HG03135 (cell line): ENCODE data around the gene COL5A3.
"Not testable (repeated sequence)": the region's sequence is repeated elsewhere in the genome, so short reads cannot be mapped to it uniquely, and the experiment has no call there.

Source experiments
- ATAC-seq: cut with Tn5 transposase; IDR thresholded peaks from one replicate; pipeline ENCODE4 v1.9.1; 2021; ENCODE audit warnings: mild to moderate bottlenecking, moderate library complexity; ENCODE audit not compliant: unreplicated experiment

The COL5A3 gene

DNA sequence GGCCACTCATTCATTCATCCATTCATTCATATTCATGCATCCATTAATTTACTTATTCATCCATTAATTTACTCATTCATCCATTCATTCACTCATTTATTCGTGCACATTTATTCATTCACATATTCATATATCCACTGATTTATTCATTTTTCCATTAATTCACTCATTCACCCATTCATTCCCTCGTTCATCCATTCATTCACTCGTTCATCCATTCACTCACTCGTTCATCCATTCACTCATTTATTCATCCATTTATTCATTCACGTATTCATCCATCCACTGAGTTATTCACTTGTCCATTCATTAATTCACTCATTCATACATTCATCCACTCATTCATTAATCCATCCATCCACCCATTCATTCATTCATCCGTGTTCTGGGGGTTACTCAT, 38.2 kb downstream of the COL5A3 start:
- ATAC-seq, result no peak

DNA sequence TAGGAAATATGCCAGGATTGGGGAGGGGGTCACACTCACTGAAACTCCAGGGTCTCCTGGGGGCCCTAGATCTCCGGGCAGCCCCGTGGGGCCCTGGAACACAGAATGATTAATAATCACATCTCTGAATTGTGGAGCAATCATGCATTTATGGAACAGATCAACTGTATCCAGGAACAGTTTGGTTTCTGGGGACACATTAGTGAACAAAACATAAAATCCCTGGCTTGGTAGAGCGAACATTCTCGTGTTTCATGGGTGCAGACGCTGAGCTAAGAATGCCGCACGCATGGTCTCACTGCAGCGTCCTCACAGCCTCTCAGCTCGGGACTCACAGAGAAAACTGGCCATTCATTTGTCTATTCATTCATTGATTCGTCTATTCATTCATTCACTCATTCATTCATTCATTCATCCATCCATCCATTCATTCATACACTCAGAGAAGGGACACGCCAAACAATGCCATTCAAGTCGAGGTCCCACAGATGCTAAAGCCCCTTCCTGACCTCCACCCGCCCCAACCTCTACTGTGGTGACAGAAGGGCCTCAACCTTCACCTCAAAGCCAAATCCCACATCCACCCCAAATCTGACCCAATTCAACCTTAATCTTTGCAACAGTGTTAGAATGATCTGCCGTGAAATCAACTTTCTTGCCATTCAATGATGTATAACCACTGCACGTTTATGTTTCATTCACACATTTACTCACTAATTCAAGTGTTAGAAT, 39.0 kb downstream of the COL5A3 start:
- no peak for ATAC-seq

DNA sequence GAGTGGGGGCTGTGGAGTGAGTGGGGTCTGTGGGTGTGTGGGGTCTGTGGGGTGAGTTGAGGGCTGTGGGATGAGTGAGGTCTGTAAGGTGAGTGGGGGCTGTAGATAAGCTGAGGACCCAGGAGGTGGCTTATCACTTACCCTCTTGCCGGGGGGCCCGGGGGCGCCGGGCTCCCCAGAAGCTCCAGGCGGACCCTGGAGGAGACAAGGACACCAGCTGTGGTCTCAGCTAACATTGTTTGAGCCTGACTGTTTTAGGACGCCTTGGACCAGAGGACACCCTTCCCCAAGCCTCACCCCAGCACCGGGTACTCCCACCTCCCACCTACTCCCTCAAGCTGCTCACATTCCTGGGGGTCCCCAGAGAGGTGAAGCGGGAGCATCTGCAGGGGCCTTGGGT, 39.8 kb downstream of the COL5A3 start:
- no peak for ATAC-seq

DNA sequence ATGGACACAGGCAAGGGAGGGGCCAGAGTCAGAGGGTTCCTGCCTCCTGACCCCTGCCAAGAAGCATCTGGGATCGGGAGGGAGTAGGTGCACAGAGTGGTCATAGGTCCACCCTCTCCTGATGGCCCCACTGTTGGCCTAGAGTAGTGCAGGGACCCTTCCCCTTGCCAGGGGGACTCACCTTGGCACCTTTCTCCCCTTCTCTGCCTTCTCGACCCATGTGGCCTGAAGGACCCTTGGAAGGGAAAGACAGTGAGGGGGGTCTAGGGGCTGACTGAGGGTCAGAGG, 40.7 kb downstream of the COL5A3 start:
- ATAC-seq, result no peak

DNA sequence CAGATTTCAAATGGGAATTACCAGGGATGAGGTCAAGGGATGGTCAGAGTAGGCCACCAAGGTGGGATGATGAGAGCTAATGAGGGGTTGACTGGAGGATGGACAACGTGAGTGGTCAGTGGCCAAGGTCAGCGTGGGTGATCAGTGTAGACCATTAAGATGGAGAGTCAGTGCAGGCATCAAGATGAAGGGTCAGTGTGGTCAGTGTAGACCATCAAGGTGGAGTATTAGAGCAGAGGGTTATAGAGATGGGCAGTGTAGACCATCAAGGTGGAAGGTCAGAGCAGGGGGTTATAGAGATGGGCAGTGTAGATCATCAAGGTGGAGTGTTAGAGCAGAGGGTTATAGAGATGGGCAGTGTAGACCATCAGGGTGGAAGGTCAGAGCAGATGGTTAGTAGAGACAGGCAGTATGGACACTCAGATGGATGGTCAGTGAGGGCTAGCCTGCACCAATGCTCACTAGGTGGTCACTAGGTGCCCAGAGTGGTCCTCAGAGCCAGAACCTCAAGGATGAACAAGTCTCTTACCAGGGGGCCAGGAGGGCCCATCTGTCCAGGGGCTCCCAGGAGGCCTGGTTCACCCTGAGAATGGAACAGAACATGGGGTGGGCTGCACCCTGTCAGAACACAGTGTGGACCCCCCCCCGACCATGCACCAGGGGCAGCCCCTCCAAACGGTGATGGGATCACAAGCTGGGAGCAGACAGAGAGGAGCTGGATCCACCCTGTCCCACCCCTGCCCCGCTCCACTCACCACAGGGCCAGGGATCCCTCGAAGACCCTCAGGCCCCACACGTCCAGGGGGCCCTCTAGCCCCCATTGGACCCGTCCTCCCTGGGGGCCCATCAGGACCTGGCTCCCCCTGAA, 41.2 kb downstream of the COL5A3 start:
- ATAC-seq, result no peak

DNA sequence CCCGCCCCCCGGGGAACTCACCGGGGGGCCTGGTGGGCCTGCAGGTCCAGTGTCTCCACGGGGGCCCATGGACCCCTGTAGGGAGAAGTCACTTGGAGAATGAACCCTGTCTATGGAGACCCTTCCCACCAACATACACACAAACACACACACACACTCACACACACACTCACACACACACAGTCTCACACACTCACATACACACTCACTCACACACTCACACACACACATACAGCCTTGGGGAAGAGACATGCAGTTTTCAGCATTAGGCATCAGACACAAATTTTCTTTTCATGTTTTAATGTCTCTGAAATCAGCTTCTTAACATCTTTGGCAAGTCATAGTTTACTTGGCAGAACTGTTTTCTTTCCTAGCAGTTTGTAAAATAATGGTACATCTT, 43.0 kb downstream of the COL5A3 start:
- no peak for ATAC-seq

DNA sequence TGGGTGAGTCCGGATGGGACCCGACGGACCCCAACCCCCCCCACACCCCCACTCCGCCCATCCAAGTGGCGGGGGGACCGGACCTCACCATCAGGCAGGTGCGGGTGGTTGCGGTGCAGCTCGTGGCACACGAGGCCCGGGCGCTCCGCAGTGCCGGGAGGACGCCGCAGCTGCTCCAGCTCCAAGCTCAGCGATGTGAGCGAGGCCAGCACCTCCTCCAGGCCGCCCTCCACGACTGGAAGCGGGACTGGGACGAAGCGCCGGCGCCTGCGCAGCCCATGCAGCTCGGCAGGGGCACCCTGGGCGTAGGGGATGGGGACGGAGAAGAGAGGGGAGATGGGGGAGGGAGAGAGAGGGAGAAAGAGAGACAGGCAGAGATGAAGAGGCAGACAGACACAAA, 43.9 kb downstream of the COL5A3 start:
- ATAC-seq, result no peak

DNA sequence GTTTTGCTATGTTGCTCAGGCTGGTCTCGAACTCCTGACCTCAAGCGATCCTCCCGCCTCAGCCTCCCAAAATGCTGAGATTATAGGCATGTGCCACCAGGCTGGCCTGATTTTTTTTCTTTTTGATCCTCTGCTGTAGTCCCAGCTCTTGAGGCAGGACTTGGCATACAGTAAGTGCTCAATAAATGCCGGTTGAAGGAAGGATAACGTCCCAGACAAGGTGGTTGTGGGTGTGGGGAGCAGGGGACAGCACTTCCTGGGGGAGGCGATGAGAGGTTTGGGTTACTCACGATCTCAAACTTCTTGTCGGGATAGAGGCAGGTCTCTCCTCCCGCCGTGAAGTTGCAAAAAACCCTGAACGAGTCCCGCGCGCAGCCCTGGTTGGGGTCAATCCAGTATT, 44.3 kb downstream of the COL5A3 start:
- no peak for ATAC-seq

DNA sequence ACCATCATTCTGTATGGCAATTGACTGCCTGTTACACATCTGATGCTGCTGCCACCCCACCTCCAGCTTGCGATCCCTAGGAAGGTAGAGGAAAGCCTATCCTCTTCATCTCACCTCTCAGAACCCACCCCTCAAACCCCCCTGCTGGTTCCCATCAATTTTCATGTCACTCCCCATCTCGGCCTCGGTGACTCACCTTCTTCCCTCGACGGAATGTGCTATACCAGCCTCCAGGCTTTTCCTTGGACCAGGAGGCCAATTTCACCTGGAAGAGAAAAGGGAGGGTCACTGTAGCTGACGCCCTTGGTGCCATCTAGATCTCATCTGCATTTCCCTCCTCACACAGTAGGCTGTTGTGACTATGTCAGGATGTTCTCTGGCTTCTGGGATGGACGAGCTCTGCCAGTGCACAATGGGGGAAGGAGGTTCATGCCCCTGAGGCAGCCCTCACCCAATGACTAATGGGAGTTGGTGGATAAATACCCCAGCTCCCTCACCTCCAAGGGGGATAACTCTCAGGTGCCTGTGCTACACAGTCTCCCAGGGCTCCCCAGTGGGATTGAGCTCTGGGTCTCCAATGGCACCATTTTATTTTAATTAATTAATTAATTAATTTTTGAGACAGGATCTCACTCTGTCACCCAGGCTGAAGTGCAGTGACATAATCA, 47.5 kb downstream of the COL5A3 start:
- ATAC-seq, result no peak

DNA sequence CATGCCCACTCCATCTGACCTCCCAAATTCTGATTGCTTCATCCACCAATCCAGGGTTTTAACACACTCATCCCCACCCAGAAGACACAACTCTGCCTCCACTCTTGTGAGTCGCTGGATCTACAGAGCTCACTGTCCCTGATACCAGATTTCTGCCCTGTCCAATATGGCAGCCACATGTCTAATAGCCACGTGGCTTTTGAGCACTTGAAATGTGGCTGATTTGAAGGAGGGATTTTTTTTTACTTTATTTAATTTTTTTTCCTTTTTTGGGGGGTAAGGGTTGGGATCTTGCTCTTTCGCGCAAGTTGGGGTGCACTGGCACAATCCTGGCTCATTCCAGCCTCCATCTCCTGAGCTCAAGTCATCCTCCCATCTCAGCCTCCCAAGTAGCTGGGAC, 49.2 kb downstream of the COL5A3 start:
- ATAC-seq, result no peak

DNA sequence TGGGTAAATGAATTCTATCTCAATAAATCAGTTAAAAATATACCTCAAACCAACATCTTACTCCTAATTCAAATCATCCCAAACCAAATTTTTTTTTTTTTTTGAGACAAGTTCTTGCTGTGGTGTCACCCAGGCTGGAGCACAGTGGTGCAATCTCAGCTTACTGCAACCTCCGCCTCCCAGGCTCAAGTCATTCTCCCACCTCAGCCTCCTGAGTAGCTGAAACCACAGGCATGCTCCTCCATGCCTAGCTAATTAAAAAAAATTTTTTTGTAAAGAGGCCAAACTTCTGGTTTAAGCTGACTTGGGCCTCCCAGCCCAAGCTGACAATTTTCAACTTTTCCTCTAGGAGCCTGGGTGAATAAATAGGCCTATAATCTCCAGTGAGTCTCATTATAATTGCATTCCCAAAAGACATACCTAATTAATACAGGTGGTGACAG, 51.9 kb downstream of the COL5A3 start:
- no peak for ATAC-seq

DNA sequence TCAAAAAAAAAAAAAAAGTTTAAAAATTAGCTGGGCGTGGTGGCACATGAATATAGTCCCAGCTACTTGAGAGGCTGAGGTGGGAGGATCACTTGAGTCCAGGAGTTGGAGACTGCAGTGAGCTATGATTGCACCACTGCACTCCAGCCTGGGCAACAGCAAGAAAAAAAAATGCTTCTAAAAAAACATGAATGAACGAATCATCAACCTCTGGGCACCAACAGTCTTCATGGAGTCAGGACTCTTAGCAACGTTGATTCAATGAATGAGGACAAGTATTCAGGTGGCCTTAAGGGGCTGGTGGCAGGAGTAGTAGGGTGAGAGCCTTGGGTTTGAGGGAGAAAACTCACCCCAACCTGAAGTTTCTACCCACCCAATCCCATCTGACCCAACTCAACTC, 53.3 kb downstream of the COL5A3 start:
- ATAC-seq, result no peak

DNA sequence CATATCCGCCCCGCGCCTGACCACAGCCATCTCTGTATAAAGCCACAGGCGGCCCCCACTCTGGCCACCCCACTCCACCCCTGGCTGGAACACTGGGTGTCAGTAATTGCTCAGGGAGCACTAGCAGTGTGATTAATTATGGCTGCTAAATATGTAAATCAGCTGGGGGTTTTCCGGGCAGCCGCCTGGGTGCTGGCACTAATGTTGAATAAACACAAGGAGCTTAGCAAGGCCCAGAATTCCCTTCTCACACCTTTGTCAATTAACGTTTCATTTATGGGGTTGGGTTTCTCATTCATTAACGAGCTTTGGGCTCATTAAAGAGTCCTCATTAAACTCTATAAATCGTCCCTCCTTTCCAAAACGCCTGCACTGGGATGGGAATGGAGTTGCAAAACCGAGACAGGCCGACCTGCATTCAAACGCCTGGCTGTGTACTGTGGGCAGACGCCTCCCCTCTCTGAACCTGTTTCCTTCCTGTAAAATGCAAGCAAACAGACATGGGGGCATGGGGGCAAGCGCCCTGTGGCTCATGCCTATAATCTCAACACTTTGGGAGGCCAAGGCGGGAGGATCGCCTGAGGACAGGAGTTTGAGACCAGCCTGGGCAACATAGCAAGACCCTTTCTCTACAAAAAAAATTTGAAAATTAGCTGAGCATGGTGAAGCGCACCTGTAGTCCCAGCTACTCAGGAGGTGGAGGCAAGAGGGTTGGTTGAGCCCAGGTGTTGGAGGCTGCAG, 56.3 kb downstream of the COL5A3 start:
- no peak for ATAC-seq

DNA sequence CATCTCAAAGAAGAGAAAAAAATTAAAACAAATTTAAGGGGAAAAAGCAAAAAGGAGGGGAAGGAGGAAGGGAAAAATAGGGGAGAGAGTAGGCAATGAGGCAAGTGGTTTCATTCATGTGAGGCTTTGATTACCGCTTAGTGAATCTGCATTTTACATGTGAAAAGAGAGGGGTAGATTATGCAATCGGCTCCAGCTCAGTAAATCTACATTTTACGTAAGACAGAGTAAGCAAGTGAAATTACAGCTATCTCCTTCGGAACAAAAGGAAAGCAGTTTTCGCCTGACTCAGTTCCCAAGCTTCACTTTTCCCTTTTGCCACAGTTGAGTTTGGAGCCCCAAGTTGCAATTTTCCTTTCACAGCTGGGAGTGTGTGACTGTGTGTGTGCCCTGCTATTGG, 58.0 kb downstream of the COL5A3 start:
- no peak for ATAC-seq

DNA sequence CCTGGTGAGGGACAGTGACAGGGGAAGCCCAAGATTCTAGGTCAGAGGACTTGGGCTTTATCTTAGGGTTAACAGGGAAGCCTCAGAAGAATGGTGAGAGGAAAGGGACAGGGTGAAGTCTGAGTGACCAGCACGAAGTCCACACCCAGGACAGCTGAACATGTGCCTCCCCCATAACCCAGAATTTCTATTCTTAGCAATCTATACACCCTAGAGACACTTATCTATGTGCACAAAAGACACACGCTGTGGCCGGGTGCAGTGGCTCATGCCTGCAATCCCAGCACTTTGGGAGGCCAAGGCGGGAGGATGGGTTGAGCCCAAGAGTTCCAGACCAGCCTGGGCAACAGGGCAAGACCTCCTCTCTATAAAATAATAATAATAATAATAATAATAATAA, 62.9 kb downstream of the COL5A3 start:
- ATAC-seq, result no peak

DNA sequence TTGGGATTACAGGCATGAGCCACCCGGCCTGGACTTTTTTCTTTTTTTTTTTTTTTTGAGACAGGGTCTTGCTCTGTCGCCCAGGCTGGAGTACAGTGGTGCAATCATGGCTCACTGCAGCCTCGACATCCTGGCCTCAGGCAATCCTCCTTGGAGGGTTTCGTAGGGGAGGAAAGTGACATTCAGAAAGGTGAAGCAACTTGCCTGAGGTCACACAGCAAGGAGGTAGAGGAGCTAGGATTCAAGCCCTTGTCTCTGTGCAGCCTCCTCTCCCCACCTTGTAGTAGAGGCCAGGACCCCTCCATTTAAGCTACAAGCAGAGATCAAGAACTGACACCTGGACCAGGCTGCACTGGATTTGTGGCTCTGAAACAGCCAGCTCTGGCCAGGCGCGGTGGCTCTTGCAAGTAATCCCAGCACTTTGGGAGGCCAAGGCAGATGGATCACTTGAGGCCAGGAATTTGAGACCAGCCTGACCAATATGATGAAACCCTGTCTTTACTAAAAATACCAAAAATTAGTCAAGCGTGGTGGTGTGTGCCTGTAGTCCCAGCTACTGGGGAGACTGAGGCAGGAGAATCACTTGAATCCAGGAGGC, 63.7 kb downstream of the COL5A3 start:
- ATAC-seq, result not testable (repeated sequence)

DNA sequence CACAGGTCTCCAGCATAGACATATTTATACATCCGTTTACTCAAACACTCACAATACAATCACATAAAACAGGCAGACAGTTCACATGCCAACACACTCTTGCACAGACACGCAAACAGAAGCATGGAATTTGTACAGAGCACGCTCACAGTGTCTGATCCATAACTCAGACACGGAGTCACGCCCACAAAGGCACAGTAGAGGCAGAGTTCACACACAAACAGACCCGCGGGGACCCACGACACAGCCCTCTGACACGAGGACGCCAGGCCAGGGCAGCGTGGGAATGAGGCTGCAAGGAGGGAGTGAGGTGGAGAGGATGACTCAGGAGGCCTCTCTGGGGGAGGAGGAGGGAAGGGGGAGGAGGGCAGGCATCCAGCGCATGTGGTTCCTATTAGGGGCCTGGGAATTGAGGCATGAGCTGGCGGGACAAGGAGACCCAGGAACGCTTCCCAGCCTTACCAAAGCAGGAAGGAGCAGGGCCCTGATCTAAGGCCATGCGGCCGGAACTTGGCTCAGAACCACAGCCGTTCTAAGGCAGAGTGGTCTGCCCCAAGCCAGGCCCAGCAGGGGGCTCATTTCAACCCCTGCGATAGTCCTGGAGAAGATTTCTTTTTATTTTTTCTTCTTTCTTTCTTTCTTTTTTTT, 64.9 kb downstream of the COL5A3 start:
- ATAC-seq, result no peak

DNA sequence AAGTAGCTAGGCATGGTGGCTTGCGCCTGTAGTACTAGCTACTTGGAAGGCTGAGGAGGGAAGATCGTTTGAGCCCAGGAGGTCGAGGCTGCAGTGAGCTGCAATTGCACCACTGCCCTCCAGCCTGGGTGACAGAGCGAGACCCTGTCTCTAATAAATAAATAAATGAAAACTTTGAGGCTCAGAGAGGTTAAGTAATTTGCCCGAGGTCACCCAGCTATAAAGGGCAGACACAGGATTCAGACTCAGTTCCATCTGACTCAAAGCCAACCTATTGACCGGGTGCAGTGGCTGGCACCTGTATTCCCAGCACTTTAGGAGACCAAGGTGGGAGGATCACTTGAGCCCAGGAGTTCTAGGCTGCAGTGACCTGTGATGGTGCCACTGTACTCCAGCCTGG, 66.6 kb downstream of the COL5A3 start:
- ATAC-seq, result no peak

DNA sequence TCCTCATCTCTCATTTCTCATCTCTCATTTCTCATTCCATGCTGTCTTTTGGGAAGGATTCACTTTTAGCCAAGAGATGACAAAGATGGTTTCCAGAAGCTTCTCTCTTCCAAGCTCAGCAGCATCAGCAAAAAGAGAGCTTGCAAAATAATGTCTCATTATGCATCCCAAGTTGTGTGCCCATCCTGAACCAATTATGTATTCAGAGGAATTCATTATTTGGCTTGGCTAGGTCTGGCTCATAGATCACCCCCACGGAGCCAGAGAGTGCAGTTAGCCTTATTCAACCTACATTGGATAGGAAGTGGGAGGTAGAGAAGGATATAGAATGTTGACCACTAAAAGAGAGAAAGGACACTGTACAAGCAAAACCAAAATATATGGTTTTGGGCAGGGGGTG, 68.6 kb downstream of the COL5A3 start:
- no peak for ATAC-seq

DNA sequence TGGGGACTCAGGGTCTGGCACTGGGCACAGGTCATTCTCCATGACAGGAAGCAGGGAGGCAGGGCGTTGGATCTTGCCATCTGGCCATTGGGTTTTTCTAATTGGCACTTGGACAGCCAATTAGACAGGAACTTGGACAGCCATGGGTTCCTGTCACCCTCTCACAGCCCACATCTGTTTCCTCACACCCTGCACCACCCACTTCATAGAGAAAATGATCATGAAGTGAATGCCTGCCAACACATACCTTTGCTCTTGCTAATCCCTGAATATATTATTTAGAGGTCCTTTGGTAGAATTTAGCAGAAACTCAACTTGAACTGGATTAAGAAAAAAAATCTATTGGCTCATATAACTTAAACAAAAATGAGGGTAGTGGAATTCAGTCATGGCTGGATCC, 69.1 kb downstream of the COL5A3 start:
- ATAC-seq, result no peak
